KMS-11 (cell line): ENCODE measurements around the gene MED13L.

Experiments used
- H2AFZ ChIP-seq: fragments of 200-600 bp; sonication (generic); 2 replicates; pipeline ENCODE4 v1.6.1; 2016; ENCODE audit warnings: antibody characterized with exemption, mixed run types, low read depth
- H3K27ac ChIP-seq: fragments of 200-600 bp; sonication (generic); 2 replicates; pipeline ENCODE4 v1.6.1; 2016; ENCODE audit warnings: mild to moderate bottlenecking, mixed run types
- H3K27me3 ChIP-seq: fragments of 200-600 bp; sonication (generic); 2 replicates; pipeline ENCODE4 v1.6.1; 2017; ENCODE audit warnings: mild to moderate bottlenecking, low read depth, mixed run types, moderate library complexity; ENCODE audit not compliant: insufficient read depth
- H3K36me3 ChIP-seq: fragments of 200-600 bp; sonication (generic); 2 replicates; pipeline ENCODE4 v1.6.1; 2017; ENCODE audit warnings: mild to moderate bottlenecking, mixed run types; ENCODE audit not compliant: insufficient read depth
- H3K4me1 ChIP-seq: fragments of 200-600 bp; sonication (generic); 2 replicates; pipeline ENCODE4 v1.6.1; 2016; ENCODE audit warnings: mild to moderate bottlenecking, low read depth, mixed run types; ENCODE audit not compliant: poor library complexity, severe bottlenecking
- H3K4me2 ChIP-seq: fragments of 200-600 bp; sonication (generic); 2 replicates; pipeline ENCODE4 v1.7.0; 2016; ENCODE audit warnings: mild to moderate bottlenecking, mixed run types
- H3K4me3 ChIP-seq: fragments of 200-600 bp; sonication (generic); IDR thresholded peaks from 2 replicates; pipeline ENCODE4 v1.6.1; 2017; ENCODE audit warnings: low read depth, low read length, mixed read lengths; ENCODE audit not compliant: insufficient read depth
- H3K79me2 ChIP-seq: fragments of 200-600 bp; sonication (generic); 2 replicates; pipeline ENCODE4 v1.6.1; 2016; ENCODE audit warnings: low read depth, mixed run types; ENCODE audit not compliant: insufficient read depth
- H3K9ac ChIP-seq: fragments of 200-600 bp; sonication (generic); 2 replicates; pipeline ENCODE4 v1.6.1; 2016; ENCODE audit warnings: mild to moderate bottlenecking, mixed run types
- H4K20me1 ChIP-seq: fragments of 200-600 bp; sonication (generic); 2 replicates; pipeline ENCODE4 v1.6.1; 2016; ENCODE audit warnings: mild to moderate bottlenecking, mixed run types; ENCODE audit not compliant: insufficient read depth
- CTCF ChIP-seq: fragments of 200-600 bp; sonication (generic); conservative IDR thresholded peaks from 2 replicates; pipeline ENCODE4 v1.6.1; 2017; ENCODE audit warnings: low read depth, mild to moderate bottlenecking, antibody characterized with exemption, low read length, moderate library complexity, mixed read lengths

Gene MED13L

GRCh38 chr12:116299064-116299463 is 21.6 kb upstream of the MED13L start:
- H3K27ac ChIP-seq = no peak overlapping the region
- H3K4me1 ChIP-seq = peaks cover 6% of the 10 kb centered on the region
- H3K36me3 ChIP-seq = no peaks in the 10 kb centered on the region
- H3K4me3 ChIP-seq = no peak overlapping the region
- H3K9ac ChIP-seq = no peak overlapping the region
- no peaks in the 10 kb centered on the region for H4K20me1 ChIP-seq
- H3K79me2 ChIP-seq = no peaks in the 10 kb centered on the region
- H3K4me2 ChIP-seq = no peak overlapping the region
- no peaks in the 10 kb centered on the region for H3K27me3 ChIP-seq
- TF ChIP-seq CTCF = no peak
- no peak overlapping the region for H2AFZ ChIP-seq

GRCh38 chr12:116298578-116298977 is 21.1 kb upstream of the MED13L start:
- H3K79me2 ChIP-seq = no peaks in the 10 kb centered on the region
- H3K27me3 ChIP-seq = no peaks in the 10 kb centered on the region
- peaks cover 8% of the 10 kb centered on the region for H3K4me1 ChIP-seq
- H3K4me2 ChIP-seq = no peak overlapping the region
- no peak for TF ChIP-seq CTCF
- H3K36me3 ChIP-seq = no peaks in the 10 kb centered on the region
- H2AFZ ChIP-seq = no peak overlapping the region
- no peak overlapping the region for H3K4me3 ChIP-seq
- no peaks in the 10 kb centered on the region for H4K20me1 ChIP-seq
- H3K27ac ChIP-seq = no peak overlapping the region
- H3K9ac ChIP-seq = no peak overlapping the region

- Histone ChIP-seq H3K4me2 (no peak overlapping the region), H3K27ac (no peak overlapping the region), H4K20me1 (no peaks in the 10 kb centered on the region), H3K79me2 (no peaks in the 10 kb centered on the region), H3K4me3 (no peak overlapping the region), H3K9ac (no peak overlapping the region), H2AFZ (no peak overlapping the region), H3K36me3 (no peaks in the 10 kb centered on the region), H3K4me1 (peaks cover 8% of the 10 kb centered on the region), H3K27me3 (no peaks in the 10 kb centered on the region)
- TF ChIP-seq CTCF = no peak
These were observed 19.8 kb upstream of the MED13L start for GRCh38 chr12:116297224-116297834.

- no peaks in the 10 kb centered on the region for H3K79me2 ChIP-seq
- H3K4me3 ChIP-seq = no peak overlapping the region
- no peak overlapping the region for H3K27ac ChIP-seq
- H3K9ac ChIP-seq = no peak overlapping the region
- no peaks in the 10 kb centered on the region for H3K27me3 ChIP-seq
- no peaks in the 10 kb centered on the region for H4K20me1 ChIP-seq
- H3K36me3 ChIP-seq = no peaks in the 10 kb centered on the region
- no peak for TF ChIP-seq CTCF
- no peak overlapping the region for H2AFZ ChIP-seq
- H3K4me1 ChIP-seq = peaks cover 8% of the 10 kb centered on the region
- H3K4me2 ChIP-seq = no peak overlapping the region
These were observed 18.1 kb upstream of the MED13L start for GRCh38 chr12:116295327-116296263.
